ENCODE measurements around the gene ST3GAL2. TPM values are rescaled to one million over a fixed set of nuclear protein-coding genes. Genes with fewer than 3 reads are reported as not detected.
"Not testable (repeated sequence)": the region's sequence is repeated elsewhere in the genome, so short reads cannot be mapped to it uniquely, and the experiment has no call there.

The ST3GAL2 gene
- total RNA-seq, 2 donors from 2014 or later: 56.4 to 57.8 TPM

- H3K27me3 Mint-ChIP-seq (ENCODE audit: insufficient read depth): not testable (repeated sequence)
- 96 to 98% methylated on average over 18 to 33 of the region's 37 CpGs for WGBS, 2 experiments (ENCODE audit: insufficient coverage in 1 of 2, insufficient read length in 1 of 2)
These were observed 11.5 kb upstream of the ST3GAL2 start for GRCh38 chr16:70450142-70451003.

GRCh38 chr16:70448075-70448474, 9.2 kb upstream of the ST3GAL2 start:
- peaks cover 1% of the 10 kb centered on the region for H3K27me3 Mint-ChIP-seq (ENCODE audit: insufficient read depth)
- peaks cover 15% of the 10 kb centered on the region for H3K9me3 Mint-ChIP-seq
- TF ChIP-seq CTCF (conservative IDR thresholded peaks at IDR 0.05): no peak
- H3K27ac Mint-ChIP-seq: no peak overlapping the region
- H3K4me1 ChIP-seq (ENCODE audit: control insufficient read depth, insufficient read depth, low read length): no peaks in the 10 kb centered on the region
- peaks cover 21% of the 10 kb centered on the region for H3K9me3 ChIP-seq (ENCODE audit: control insufficient read depth, low read length)
- DNase-seq: no peak
- H3K27me3 ChIP-seq (ENCODE audit: control insufficient read depth, insufficient read depth, low read length, poor library complexity, severe bottlenecking): no peaks in the 10 kb centered on the region
- 94 to 96% methylated on average over 4 to 6 of the region's 6 CpGs for WGBS, 2 experiments (ENCODE audit: insufficient coverage in 1 of 2, insufficient read length in 1 of 2)
- peaks cover 5% of the 10 kb centered on the region for H3K4me1 Mint-ChIP-seq
- no peak overlapping the region for H3K4me3 ChIP-seq (ENCODE audit: low read length)
- no peaks in the 10 kb centered on the region for H3K36me3 Mint-ChIP-seq (ENCODE audit: low read depth)
- H3K9ac ChIP-seq (ENCODE audit: extremely low read depth, low read length, poor library complexity, severe bottlenecking): no peak overlapping the region
- H3K27ac ChIP-seq (ENCODE audit: low read depth, low read length): no peak overlapping the region
- H3K4me3 Mint-ChIP-seq: no peak overlapping the region
- no peaks in the 10 kb centered on the region for H3K36me3 ChIP-seq (ENCODE audit: control insufficient read depth, insufficient read depth, low read length)

More at GRCh38 chr16:70450142-70451003, 11.5 kb upstream of the ST3GAL2 start:
- peak overlapping the region; percentile 21 for H3K27ac Mint-ChIP-seq
- not testable (repeated sequence) for H3K4me3 Mint-ChIP-seq; DNase-seq; H3K4me1 ChIP-seq (ENCODE audit: control insufficient read depth, insufficient read depth, low read length); H3K27me3 ChIP-seq (ENCODE audit: control insufficient read depth, insufficient read depth, low read length, poor library complexity, severe bottlenecking); H3K4me1 Mint-ChIP-seq; H3K27ac ChIP-seq (ENCODE audit: low read depth, low read length); H3K4me3 ChIP-seq (ENCODE audit: low read length); H3K36me3 Mint-ChIP-seq (ENCODE audit: low read depth); H3K36me3 ChIP-seq (ENCODE audit: control insufficient read depth, insufficient read depth, low read length); H3K9ac ChIP-seq (ENCODE audit: extremely low read depth, low read length, poor library complexity, severe bottlenecking)
- H3K9me3 ChIP-seq (ENCODE audit: control insufficient read depth, low read length): peaks cover 21% of the 10 kb centered on the region
- peaks cover 15% of the 10 kb centered on the region for H3K9me3 Mint-ChIP-seq

- no peak for DNase-seq
- Histone ChIP-seq H3K27me3 (ENCODE audit: control insufficient read depth, insufficient read depth, low read length, poor library complexity, severe bottlenecking) (no peaks in the 10 kb centered on the region), H3K9ac (ENCODE audit: extremely low read depth, low read length, poor library complexity, severe bottlenecking) (no peak overlapping the region), H3K4me1 (ENCODE audit: control insufficient read depth, insufficient read depth, low read length) (peaks cover 8% of the 10 kb centered on the region), H3K27ac (ENCODE audit: low read depth, low read length) (no peak overlapping the region), H3K4me3 (ENCODE audit: low read length) (no peak overlapping the region), H3K9me3 (ENCODE audit: control insufficient read depth, low read length) (peaks cover 8% of the 10 kb centered on the region), H3K36me3 (ENCODE audit: control insufficient read depth, insufficient read depth, low read length) (no peaks in the 10 kb centered on the region)
- Mint-ChIP-seq H3K27me3 (ENCODE audit: insufficient read depth) (peaks cover 1% of the 10 kb centered on the region), H3K4me3 (no peak overlapping the region), H3K4me1 (peaks cover 12% of the 10 kb centered on the region), H3K27ac (no peak overlapping the region), H3K9me3 (peaks cover 2% of the 10 kb centered on the region), H3K36me3 (ENCODE audit: low read depth) (no peaks in the 10 kb centered on the region)
- 83 to 99% methylated on average over 1 to 4 of the region's 4 CpGs for WGBS, 2 experiments (ENCODE audit: insufficient coverage in 1 of 2, insufficient read length in 1 of 2)
- no peak for TF ChIP-seq CTCF (conservative IDR thresholded peaks at IDR 0.05)
These were observed 5.6 kb upstream of the ST3GAL2 start for GRCh38 chr16:70444249-70445063.
